RWPE2 (cell line): ENCODE data around the gene GORAB.

Source experiments
- ATAC-seq: fragments of 200-7000 bp; cut with Tn5 transposase; 3 replicates; pipeline ENCODE4 v1.9.1; 2021; ENCODE audit warnings: low read depth
- DNase-seq: peaks from one replicate; pipeline ENCODE4 v3.0.0-alpha.2; 2020; ENCODE audit warnings: low spot score
- H3K27ac ChIP-seq: fragments of 450-650 bp; 2 replicates; pipeline ENCODE4 v1.5.1; 2017; ENCODE audit warnings: mild to moderate bottlenecking; ENCODE audit not compliant: poor library complexity, severe bottlenecking
- H3K27me3 ChIP-seq: fragments of 250-450 bp; sonication (Bioruptor Pico); 2 replicates; pipeline ENCODE4 v1.5.1; 2021; ENCODE audit warnings: mild to moderate bottlenecking, moderate library complexity; ENCODE audit not compliant: insufficient read depth, poor library complexity, severe bottlenecking
- H3K36me3 ChIP-seq: fragments of 250-450 bp; sonication (Bioruptor Pico); 2 replicates; pipeline ENCODE4 v1.5.1; 2020; ENCODE audit warnings: low read depth, mild to moderate bottlenecking, moderate library complexity
- H3K4me1 ChIP-seq: fragments of 250-450 bp; sonication (Bioruptor Pico); 2 replicates; pipeline ENCODE4 v1.5.1; 2021; ENCODE audit warnings: mild to moderate bottlenecking, moderate library complexity; ENCODE audit not compliant: insufficient read depth, poor library complexity, severe bottlenecking
- H3K4me3 ChIP-seq: fragments of 250-450 bp; sonication (Bioruptor Pico); 2 replicates; pipeline ENCODE4 v1.5.1; 2021; ENCODE audit warnings: mild to moderate bottlenecking, moderate library complexity; ENCODE audit not compliant: severe bottlenecking
- H3K9me3 ChIP-seq: fragments of 250-450 bp; sonication (Bioruptor Pico); 2 replicates; pipeline ENCODE4 v1.5.1; 2021; ENCODE audit warnings: mild to moderate bottlenecking, moderate library complexity; ENCODE audit not compliant: severe bottlenecking
- CTCF ChIP-seq: fragments of 450-650 bp; IDR thresholded peaks from one replicate; pipeline ENCODE4 v1.5.1; 2017; ENCODE audit warnings: mild to moderate bottlenecking, moderate library complexity; ENCODE audit not compliant: poor library complexity, severe bottlenecking

GORAB gene

GRCh38 chr1:170513138-170513537 lies 18.8 kb upstream of the GORAB start:
- ATAC-seq (no peak), DNase-seq (no peak)
- H3K4me1 ChIP-seq: no peaks in the 10 kb centered on the region

GRCh38 chr1:170518185-170518834 lies 13.7 kb upstream of the GORAB start:
- TF ChIP-seq CTCF: no peak

More at GRCh38 chr1:170513138-170513537, 18.8 kb upstream of the GORAB start:
- Histone ChIP-seq H3K4me3 (no peak overlapping the region), H3K27ac (no peak overlapping the region), H3K27me3 (peaks cover 3% of the 10 kb centered on the region), H3K9me3 (no peaks in the 10 kb centered on the region), H3K36me3 (no peaks in the 10 kb centered on the region)
- no peak for TF ChIP-seq CTCF

GRCh38 chr1:170518965-170519364 lies 13.0 kb upstream of the GORAB start:
- Histone ChIP-seq H3K4me3 (no peak overlapping the region), H3K27ac (no peak overlapping the region), H3K36me3 (no peaks in the 10 kb centered on the region), H3K9me3 (no peaks in the 10 kb centered on the region), H3K27me3 (peaks cover 10% of the 10 kb centered on the region), H3K4me1 (no peaks in the 10 kb centered on the region)
- no peak for TF ChIP-seq CTCF
- DNase-seq (no peak), ATAC-seq (no peak; the same call in 2 of the 3 replicates)

More at GRCh38 chr1:170518185-170518834, 13.7 kb upstream of the GORAB start:
- no peaks in the 10 kb centered on the region for H3K9me3 ChIP-seq
- no peak overlapping the region for H3K4me3 ChIP-seq
- H3K27me3 ChIP-seq: peaks cover 9% of the 10 kb centered on the region
- no peak overlapping the region for H3K27ac ChIP-seq
- ATAC-seq (no peak), DNase-seq (no peak)
- no peaks in the 10 kb centered on the region for H3K4me1 ChIP-seq
- H3K36me3 ChIP-seq: no peaks in the 10 kb centered on the region

- no peak for DNase-seq
- no peak for TF ChIP-seq CTCF
- Histone ChIP-seq H3K9me3 (no peaks in the 10 kb centered on the region), H3K4me3 (no peak overlapping the region), H3K36me3 (no peaks in the 10 kb centered on the region), H3K27ac (no peak overlapping the region), H3K27me3 (peaks cover 10% of the 10 kb centered on the region), H3K4me1 (no peaks in the 10 kb centered on the region)
- no peak for ATAC-seq
Observed at GRCh38 chr1:170520601-170521000, 11.4 kb upstream of the GORAB start.

GRCh38 chr1:170521818-170522217 lies 10.1 kb upstream of the GORAB start:
- H3K4me1 ChIP-seq: no peaks in the 10 kb centered on the region
- ATAC-seq (no peak), DNase-seq (no peak)
- no peaks in the 10 kb centered on the region for H3K36me3 ChIP-seq
- peaks cover 7% of the 10 kb centered on the region for H3K27me3 ChIP-seq
- H3K27ac ChIP-seq: no peak overlapping the region
- TF ChIP-seq CTCF: no peak
- H3K9me3 ChIP-seq: no peaks in the 10 kb centered on the region
- no peak overlapping the region for H3K4me3 ChIP-seq
